ENCODE measurements around the gene CDHR2.

The CDHR2 gene

DNA sequence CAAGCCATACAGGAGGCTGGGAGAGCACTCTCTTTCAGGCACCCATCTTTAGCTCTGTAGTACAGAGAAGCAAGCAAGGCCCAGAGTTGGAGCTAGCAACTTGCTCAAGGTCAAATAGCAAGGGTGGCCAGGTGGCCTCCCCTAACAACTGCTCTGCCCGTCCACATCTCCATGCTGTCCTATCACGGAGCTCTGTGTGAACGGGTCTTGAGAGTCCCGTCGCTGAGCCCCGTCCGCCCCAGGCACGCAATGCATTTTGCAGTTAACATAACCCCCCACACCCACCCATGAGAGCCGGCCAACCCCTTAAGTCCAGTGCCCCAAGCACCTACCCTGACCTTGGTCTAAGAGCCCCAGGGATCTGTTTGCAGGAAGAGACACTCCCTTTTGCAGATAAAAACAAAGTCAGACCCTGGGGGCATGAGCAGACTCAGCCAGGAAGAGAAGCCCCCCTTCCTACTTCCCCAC lies 13.4 kb upstream of the CDHR2 start:
- Histone ChIP-seq H3K36me3 (peaks cover 47% of the 10 kb centered on the region), H3K4me3 (ENCODE audit: low read depth, low read length) (peak overlapping the region; percentile 77), H3K27ac (peak overlapping the region; percentile 99), H3K27me3 (ENCODE audit: insufficient read depth, low read depth, severe bottlenecking) (no peaks in the 10 kb centered on the region), H3K9me3 (ENCODE audit: severe bottlenecking) (no peaks in the 10 kb centered on the region)
- TF ChIP-seq, protein P1, sequence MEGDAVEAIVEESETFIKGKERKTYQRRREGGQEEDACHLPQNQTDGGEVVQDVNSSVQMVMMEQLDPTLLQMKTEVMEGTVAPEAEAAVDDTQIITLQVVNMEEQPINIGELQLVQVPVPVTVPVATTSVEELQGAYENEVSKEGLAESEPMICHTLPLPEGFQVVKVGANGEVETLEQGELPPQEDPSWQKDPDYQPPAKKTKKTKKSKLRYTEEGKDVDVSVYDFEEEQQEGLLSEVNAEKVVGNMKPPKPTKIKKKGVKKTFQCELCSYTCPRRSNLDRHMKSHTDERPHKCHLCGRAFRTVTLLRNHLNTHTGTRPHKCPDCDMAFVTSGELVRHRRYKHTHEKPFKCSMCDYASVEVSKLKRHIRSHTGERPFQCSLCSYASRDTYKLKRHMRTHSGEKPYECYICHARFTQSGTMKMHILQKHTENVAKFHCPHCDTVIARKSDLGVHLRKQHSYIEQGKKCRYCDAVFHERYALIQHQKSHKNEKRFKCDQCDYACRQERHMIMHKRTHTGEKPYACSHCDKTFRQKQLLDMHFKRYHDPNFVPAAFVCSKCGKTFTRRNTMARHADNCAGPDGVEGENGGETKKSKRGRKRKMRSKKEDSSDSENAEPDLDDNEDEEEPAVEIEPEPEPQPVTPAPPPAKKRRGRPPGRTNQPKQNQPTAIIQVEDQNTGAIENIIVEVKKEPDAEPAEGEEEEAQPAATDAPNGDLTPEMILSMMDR (IDR thresholded peaks at IDR 0.05; ENCODE audit: low read depth, low read length): no peak
- DNase-seq: no peak

DNA sequence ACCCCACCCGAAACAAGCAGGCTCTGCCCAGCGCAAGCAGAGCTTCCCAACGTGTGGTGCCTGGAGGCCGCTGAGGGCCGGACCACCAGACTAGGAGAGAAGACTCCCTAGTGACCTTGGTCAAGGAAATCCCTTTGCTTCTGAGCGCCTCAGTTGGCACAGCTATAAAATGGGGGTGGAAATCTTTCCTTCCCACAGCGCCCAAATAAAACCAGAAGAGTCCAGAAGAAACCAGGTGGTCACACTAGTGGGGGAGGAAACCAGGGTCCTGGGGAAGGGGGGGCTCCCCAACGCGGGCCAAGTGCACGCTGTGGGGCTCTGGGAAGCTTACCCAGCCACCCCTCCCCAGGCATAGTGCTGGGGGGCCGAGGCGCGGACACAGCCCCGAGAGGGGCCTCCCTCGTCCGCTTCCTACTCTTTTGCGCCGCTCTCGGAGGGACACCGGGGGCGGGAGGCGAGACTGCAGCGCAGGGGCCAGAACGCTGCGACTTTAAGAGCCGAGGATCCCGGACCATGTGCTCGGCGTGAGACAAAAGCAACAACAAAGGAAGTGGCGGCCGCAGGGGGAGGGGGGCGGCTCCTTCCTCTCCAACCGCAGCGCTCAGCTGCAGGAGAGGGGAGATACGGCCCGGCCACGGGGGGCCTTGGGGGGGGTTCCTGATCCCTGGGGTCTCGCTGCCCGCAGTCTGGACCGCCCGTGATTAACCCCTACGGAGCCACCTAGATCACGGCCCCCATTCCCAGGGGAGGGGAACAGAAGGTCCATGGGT lies 12.8 kb upstream of the CDHR2 start:
- Histone ChIP-seq H3K36me3 (peaks cover 41% of the 10 kb centered on the region), H3K9me3 (ENCODE audit: severe bottlenecking) (no peaks in the 10 kb centered on the region), H3K4me3 (ENCODE audit: low read depth, low read length) (peak overlapping the region; percentile 77), H3K27me3 (ENCODE audit: insufficient read depth, low read depth, severe bottlenecking) (no peaks in the 10 kb centered on the region), H3K27ac (peak overlapping the region; percentile 99)
- peak; percentile 73 for DNase-seq
- TF ChIP-seq, protein P1 (IDR thresholded peaks at IDR 0.05; ENCODE audit: low read depth, low read length): no peak

DNA sequence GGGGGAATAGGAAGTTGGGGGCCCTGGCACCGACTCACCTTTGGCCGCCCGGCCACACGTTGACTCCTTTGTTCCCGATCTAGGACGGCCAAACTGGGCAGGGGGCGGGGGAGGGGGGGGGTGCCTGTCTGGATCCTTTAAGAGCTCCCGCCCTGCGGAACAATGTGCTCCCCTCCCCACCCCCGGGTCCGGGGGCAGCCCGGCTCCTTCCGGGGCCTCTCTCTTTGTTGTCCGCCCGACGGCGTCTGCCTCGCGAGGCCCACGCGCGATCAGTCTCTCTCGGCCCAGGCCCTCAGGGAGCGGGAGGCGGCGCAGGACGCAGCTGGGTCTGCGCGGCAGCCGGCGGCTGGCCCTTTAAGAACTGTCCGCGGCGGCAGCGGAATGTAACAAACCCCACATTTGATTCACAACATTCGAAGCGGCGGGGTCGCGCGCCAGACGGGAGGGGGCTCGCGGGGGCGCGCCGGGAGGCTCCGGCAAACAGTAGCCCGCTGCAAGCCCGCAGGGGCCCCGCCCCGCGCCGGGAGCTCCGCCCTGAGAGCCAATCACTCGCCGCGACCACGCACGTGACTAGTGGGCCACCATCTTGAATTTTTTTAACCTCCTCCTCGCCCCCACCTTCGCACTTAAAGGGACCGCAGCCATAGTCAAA lies 12.1 kb upstream of the CDHR2 start, which contains the start of gene RNF44:
TSS of gene RNF44 (minus strand) at position 501 of the 652 bp plus-strand sequence. CDS start 4,930 bp downstream, outside the sequence.
- H3K27ac ChIP-seq: peak within 1 kb of the TSS; percentile 99
- no peaks in the 10 kb centered on the region for H3K27me3 ChIP-seq (ENCODE audit: insufficient read depth, low read depth, severe bottlenecking)
- TF ChIP-seq, protein P1 (IDR thresholded peaks at IDR 0.05; ENCODE audit: low read depth, low read length): no peak
- peaks cover 34% of the 10 kb centered on the region for H3K36me3 ChIP-seq
- H3K4me3 ChIP-seq (ENCODE audit: low read depth, low read length): peak within 1 kb of the TSS; percentile 77
- peak; percentile 98 for DNase-seq
- H3K9me3 ChIP-seq (ENCODE audit: severe bottlenecking): no peaks in the 10 kb centered on the region

DNA sequence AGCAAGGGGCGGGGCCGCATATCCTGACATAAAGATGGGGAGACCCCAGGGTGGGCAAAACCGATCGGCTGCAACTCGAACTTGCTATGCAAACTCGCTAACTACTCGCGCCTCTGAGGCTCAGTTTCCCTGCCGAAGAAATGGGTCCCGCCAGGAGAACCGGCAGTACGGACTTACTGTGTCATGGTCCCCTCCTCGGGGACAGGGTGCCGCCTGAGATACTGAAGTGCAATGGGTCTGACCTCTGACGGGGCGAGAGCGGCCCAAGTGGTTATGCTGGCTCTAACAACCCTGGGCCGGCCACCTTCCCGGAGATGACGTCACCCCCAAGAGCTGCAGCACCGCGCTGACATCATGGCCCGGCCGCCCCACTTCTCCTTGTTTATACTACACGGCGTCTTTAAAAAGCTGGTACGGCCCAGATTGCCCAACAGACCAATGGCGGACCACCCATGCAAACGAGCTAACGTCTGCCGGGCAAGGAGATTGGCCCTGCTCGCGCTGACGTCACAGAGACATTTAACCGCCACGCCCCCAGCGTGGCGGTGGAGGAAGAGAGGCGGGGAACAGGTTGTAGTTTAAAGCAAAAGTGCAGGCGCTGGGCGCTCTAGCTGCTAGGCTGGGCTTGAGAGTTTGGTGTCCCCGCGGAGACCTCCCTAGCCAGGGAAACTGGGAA lies 11.4 kb upstream of the CDHR2 start:
- H3K27me3 ChIP-seq (ENCODE audit: insufficient read depth, low read depth, severe bottlenecking): no peaks in the 10 kb centered on the region
- peak; percentile 98 for DNase-seq
- peak overlapping the region; percentile 99 for H3K27ac ChIP-seq
- H3K9me3 ChIP-seq (ENCODE audit: severe bottlenecking): no peaks in the 10 kb centered on the region
- H3K4me3 ChIP-seq (ENCODE audit: low read depth, low read length): peak overlapping the region; percentile 77
- peaks cover 33% of the 10 kb centered on the region for H3K36me3 ChIP-seq
- TF ChIP-seq, protein P1 (IDR thresholded peaks at IDR 0.05; ENCODE audit: low read depth, low read length): no peak

DNA sequence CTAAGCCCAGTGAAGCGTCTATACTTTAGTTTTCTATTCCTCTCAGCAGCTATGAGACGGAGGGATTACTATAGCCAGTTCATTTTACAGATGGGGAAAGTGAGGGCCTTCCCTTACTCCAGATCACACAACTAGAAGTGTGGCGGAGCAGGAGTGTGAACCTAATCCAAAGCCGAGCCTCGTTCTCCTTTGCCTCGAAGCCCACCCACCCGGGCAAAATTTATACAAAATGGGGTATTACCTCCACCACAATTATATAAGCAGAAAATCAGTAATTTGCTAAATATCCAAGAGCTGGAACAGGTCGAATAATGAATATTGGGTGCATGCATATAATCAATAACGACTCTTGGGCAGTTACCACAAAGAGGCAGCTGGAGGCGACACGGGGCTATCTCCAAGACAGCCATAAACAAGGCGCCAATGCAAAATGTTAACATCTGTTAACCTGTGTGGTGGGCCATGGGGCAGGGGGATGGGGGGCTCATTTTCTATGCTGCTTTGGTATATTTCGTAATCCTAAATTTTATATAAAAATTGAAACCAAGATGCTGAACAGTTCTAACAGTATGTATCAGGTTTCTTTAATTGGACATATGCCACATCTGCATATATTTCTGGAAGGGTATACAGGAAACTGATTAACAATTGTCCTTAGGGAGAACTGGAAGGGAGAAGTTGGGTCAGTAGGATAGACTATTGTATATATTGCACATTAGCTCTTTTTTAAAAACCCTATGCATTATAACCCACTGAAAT lies 10.7 kb upstream of the CDHR2 start:
- H3K27me3 ChIP-seq (ENCODE audit: insufficient read depth, low read depth, severe bottlenecking): no peaks in the 10 kb centered on the region
- peaks cover 26% of the 10 kb centered on the region for H3K36me3 ChIP-seq
- H3K4me3 ChIP-seq (ENCODE audit: low read depth, low read length): peak overlapping the region; percentile 77
- TF ChIP-seq, protein P1 (IDR thresholded peaks at IDR 0.05; ENCODE audit: low read depth, low read length): 0 out of 2 replicates have a peak, but pooled peaks have one; percentile 2
- H3K9me3 ChIP-seq (ENCODE audit: severe bottlenecking): no peaks in the 10 kb centered on the region
- no peak for DNase-seq
- peak overlapping the region; percentile 49 for H3K27ac ChIP-seq

Data from WERI-Rb-1 (cell line).